LNCAP (cell line): Measurements from ENCODE around the gene ENHO.

Source experiments
- TF ChIP-seq, protein P1 (sequence below): fragments of 450-650 bp; IDR thresholded peaks from 2 replicates; pipeline ENCODE4 v1.5.1; 2017; ENCODE audit warnings: mild to moderate bottlenecking

ENHO gene

DNA sequence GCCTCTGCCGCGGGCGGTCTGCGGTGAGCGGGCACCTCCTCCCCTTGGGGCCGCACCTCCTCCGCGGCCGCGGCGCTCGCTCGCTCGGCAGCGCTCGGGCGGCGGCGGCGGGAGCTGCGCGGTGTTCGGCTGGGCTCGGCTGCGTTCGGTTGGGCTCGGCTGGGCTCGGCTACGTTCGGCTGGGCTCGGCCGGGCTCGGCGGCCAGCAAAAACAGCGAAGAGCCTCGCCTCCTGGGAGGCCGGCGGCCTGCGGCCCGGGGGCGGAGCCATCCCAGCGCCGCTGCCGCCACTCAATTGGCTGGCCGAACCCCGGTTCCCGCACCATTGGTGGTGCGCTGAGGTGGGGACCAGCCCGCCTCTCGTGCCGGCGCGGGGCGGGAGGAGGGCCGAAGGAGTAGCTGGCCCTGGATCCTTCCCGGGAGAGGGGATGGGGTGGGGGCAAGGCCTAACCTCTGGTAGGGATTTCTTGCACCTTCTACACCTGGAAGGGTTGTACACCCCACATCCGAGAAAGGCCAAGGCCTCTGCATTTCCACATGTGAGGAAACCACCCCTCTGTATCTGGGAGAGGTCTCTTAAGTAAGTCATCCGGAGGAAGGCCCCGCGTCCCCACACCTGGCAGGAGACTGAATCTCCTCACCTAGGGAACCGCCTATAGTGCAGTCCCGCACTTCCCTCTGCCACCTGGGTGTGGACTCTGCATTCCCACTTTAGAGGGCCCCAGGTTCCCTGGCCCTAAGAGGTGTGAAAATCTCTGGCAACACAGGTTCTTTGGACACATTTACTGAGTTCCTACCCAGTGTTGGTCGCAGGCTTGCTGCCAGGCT lies at the start of gene ENHO:
Gene ENHO, minus strand, starts transcription at position 20 of the 827 bp plus-strand sequence. CDS start 1,295 bp downstream, outside the sequence.
- TF ChIP-seq, protein P1, sequence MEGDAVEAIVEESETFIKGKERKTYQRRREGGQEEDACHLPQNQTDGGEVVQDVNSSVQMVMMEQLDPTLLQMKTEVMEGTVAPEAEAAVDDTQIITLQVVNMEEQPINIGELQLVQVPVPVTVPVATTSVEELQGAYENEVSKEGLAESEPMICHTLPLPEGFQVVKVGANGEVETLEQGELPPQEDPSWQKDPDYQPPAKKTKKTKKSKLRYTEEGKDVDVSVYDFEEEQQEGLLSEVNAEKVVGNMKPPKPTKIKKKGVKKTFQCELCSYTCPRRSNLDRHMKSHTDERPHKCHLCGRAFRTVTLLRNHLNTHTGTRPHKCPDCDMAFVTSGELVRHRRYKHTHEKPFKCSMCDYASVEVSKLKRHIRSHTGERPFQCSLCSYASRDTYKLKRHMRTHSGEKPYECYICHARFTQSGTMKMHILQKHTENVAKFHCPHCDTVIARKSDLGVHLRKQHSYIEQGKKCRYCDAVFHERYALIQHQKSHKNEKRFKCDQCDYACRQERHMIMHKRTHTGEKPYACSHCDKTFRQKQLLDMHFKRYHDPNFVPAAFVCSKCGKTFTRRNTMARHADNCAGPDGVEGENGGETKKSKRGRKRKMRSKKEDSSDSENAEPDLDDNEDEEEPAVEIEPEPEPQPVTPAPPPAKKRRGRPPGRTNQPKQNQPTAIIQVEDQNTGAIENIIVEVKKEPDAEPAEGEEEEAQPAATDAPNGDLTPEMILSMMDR: no peak

DNA sequence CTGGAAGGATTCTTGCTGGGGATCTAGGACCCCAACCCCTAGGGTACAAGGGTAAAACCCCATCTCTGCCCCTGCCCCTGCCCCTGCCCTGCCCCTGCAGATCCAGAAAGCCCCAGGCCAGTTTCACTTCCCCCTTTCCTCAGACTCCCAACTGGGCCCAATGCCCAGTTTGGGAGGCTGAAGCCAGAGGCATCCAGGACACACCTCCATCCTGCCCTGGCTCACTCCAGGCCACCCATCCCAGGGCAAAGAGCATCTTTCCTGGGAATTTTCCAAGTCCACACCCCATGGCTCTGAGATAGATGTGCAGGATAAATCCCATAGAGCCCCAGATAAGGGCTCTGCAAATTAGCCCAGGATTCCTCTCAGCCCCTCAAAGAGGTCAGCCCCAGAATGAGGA lies 49.3 kb upstream of the ENHO start:
- TF ChIP-seq, protein P1: no peak

DNA sequence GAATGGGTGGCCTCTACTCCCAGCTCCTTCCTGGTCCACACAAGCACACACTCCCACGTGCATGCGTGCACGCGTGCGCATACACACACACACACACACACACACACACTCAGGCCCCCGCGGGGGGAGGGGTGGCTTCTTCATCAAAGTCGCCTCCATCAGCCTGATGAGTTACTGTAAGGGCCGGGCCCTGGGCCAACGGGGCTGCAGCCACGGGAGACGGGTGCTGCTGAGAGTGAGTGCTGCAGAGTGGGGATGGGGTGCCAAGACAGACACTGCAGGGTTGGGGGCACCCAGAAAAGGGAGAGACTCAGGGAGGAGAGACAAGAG lies 48.7 kb upstream of the ENHO start:
- TF ChIP-seq, protein P1: no peak

DNA sequence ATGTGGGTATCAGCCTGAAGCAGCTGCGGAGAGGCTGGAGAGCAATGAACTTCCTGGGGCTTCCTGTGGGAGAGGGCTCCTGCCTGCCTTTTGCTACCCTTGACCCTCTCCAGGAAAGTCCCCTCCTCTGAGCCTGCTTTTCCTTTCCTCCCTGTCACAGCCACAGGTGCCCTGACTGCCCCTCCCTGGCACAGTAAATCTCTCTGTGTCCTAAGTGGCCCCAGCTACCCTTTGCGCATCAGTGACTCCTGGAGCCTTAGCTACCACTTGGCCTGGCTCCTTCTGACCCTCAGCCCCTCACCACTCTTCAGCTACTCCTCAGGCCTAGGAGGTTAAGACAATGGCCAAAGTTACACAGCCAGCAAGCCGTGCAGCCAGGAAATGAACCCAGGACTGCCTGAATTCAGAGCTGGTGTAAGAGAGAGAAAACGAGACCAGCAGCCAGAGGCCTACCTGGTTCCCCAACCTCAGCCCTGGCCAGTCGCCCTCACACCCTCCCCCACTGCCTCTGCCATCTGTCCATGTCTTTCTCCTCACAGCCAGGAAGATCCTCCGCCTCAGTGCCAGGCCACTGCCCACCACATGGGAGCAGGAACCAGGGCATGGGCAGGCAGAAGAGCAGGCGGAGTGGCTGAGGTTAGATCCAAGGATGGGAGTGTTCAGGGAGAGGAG lies 48.2 kb upstream of the ENHO start:
- TF ChIP-seq, protein P1: no peak

DNA sequence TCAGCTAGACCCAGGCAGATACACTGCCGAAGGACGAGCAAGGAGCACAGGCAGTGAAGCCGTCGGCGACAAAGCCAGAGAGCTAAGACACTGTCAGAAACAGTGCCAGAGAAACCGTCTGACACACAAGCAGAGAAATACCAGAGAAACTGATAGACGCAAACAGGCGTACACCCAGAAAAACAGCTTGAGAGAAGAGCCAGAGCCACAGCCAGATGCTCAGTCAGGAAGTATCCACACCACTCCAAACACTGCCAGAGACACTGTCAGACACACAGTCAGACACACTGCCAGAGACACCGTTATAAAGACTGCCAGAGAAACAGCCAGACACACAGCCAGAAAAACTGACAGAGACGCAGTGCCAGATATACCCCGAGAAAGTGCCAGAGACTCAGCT lies 47.6 kb upstream of the ENHO start:
- TF ChIP-seq, protein P1: no peak

DNA sequence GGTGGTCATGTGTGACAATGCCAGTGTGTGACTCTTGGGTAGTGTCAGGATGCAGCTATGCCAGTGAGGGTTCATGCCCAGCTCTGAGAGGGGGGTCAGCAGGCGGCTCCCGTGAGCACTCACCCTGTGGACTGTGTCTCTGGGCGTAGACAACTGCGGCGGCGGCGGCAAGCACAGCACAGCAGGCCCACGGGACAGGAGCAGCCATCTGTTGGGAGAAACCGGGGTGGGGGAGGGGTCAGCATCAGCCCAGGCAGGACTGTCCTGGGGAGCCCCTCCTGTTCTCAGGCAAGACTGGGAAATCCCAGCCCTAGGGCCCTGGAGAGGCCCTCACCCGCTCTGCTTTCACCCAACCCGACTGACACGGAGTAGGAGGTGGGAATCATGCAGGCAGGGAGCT lies 46.0 kb upstream of the ENHO start:
- TF ChIP-seq, protein P1: no peak

DNA sequence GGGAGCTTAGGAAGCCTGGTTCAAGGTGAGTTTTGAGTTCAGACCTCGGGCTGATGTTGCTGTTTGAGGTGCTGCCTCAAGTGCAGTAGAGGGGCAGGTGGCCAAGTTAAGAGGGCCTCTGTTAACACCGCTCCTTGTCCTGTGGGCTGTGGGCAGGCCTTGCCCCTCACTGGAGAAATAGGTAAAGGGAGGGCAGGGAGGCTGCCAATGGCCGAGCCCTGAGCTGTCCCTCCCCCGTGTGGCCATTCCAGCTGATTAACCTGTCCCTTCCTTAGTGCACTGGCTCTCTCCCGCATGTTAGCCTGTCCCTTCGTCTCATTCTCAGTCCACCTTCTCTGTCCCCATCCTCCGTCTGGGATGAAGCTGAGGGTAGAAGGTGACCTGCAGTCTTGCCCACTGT lies 45.3 kb upstream of the ENHO start:
- TF ChIP-seq, protein P1: no peak
